Vagina (tissue), 2 donors: ENCODE results near the gene TWIST2.

Experiments
- POLR2A ChIP-seq, 2 donors: fragments of 450-650 bp; IDR thresholded peaks; one replicate each; pipeline ENCODE4 v1.6.1; 2017; ENCODE audit warnings: antibody characterized with exemption in 2 of 2, mild to moderate bottlenecking in 2 of 2, moderate library complexity in 2 of 2
- TF ChIP-seq, protein P1 (sequence below), 3 experiments: fragments of 450-650 bp in 2 of 3; fragments of 200-600 bp in 1 of 3; sonication (generic) in 1 of 3; IDR thresholded peaks; one replicate each; pipeline ENCODE4 v1.5.1; 2017 to 2019; ENCODE audit warnings: antibody characterized with exemption in 3 of 3, mild to moderate bottlenecking in 2 of 3, moderate library complexity in 2 of 3

DNA sequence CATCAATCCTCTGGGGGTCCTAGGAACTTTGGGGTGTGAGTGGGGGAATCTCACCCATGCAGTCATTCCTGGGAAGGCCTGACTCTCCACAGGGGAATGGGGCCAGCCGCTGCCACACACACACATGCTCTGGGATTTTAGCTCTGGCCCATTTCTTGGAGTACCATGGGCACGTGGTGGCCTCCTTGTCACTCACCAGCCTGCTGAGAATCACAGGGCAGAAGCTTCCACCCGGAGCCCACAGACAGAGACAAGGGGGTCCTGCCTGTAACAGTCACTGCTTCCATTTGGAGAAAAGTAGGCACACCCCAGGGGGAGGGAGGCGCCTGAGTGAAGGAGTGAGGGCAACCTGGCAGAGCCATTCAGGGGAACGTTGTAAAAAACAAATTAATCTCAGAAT lies 48.8 kb downstream of the TWIST2 start:
- TF ChIP-seq, protein P1, sequence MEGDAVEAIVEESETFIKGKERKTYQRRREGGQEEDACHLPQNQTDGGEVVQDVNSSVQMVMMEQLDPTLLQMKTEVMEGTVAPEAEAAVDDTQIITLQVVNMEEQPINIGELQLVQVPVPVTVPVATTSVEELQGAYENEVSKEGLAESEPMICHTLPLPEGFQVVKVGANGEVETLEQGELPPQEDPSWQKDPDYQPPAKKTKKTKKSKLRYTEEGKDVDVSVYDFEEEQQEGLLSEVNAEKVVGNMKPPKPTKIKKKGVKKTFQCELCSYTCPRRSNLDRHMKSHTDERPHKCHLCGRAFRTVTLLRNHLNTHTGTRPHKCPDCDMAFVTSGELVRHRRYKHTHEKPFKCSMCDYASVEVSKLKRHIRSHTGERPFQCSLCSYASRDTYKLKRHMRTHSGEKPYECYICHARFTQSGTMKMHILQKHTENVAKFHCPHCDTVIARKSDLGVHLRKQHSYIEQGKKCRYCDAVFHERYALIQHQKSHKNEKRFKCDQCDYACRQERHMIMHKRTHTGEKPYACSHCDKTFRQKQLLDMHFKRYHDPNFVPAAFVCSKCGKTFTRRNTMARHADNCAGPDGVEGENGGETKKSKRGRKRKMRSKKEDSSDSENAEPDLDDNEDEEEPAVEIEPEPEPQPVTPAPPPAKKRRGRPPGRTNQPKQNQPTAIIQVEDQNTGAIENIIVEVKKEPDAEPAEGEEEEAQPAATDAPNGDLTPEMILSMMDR (IDR thresholded peaks at IDR 0.05) = no peak
- TF ChIP-seq POLR2A (IDR thresholded peaks at IDR 0.05) = no peak
